Endothelial cell of umbilical vein (primary cell): ENCODE measurements around the gene CCDC32. TPM values are rescaled to one million over a fixed set of nuclear protein-coding genes. Genes with fewer than 3 reads are reported as not detected.

Experiments used
- BruUV-seq: library from RNA; stranded (reverse); fragments of 400-500 nt; replicated peaks from 2 replicates; lab custom pipeline; 2021; lab: Mats Ljungman, UMichigan
- CTCF ChIA-PET: fragments of 300-600, 350-600 bp; sonication (Branson Sonifier 250); formaldehyde crosslinking; loops from one replicate; lab custom pipeline; 2021; ENCODE audit warnings: antibody characterized with exemption, inconsistent platforms; lab: Charles Lee
- POLR2A ChIA-PET: fragments of 300-600, 350-600 bp; sonication (Branson Sonifier 250); formaldehyde crosslinking; loops from one replicate; lab custom pipeline; 2021; ENCODE audit warnings: antibody characterized with exemption, inconsistent platforms; lab: Charles Lee
- DNase-seq: peaks from one replicate; pipeline ENCODE4 v3.0.0-alpha.2; 2011; ENCODE audit warnings: low read depth, low spot score
- FAIRE-seq: peaks from 2 replicates; lab custom pipeline; 2011; peaks lifted over from hg19 to GRCh38; lab: Jason Lieb, UNC
- H2AFZ ChIP-seq: 2 replicates; pipeline ENCODE4 v1.6.0; 2012; ENCODE audit warnings: low read depth, low read length, control low read depth, inconsistent platforms
- H3K27ac ChIP-seq: 2 replicates; pipeline ENCODE4 v1.5.1; 2011; ENCODE audit warnings: low read depth, mild to moderate bottlenecking, control low read depth, low read length, moderate library complexity; ENCODE audit not compliant: insufficient read depth
- H3K27me3 ChIP-seq, 2 experiments: 2 replicates each; pipeline versions ENCODE4 v1.6.0 to v1.6.1; 2011; ENCODE audit warnings: low read length in 2 of 2, mixed read lengths in 1 of 2; ENCODE audit not compliant: control insufficient read depth in 2 of 2, insufficient read depth in 2 of 2
- H3K36me3 ChIP-seq, 2 experiments: 2 replicates in 1 of 2; 3 replicates in 1 of 2; pipeline ENCODE4 v1.5.1; 2011; ENCODE audit warnings: low read length in 2 of 2, mild to moderate bottlenecking in 1 of 2, moderate library complexity in 1 of 2; ENCODE audit not compliant: control insufficient read depth in 2 of 2, insufficient read depth in 2 of 2; ENCODE audit errors: extremely low read depth in 1 of 2
- H3K4me1 ChIP-seq: 3 replicates; pipeline ENCODE4 v1.5.1; 2011; ENCODE audit warnings: mild to moderate bottlenecking, low read length; ENCODE audit not compliant: control insufficient read depth, insufficient read depth; ENCODE audit errors: extremely low read depth
- H3K4me2 ChIP-seq: 2 replicates; pipeline ENCODE4 v1.6.1; 2011; ENCODE audit warnings: low read length, control low read depth, mixed read lengths; ENCODE audit not compliant: insufficient read depth
- H3K4me3 ChIP-seq, 3 experiments: fragments of 200-600 bp in 1 of 3; sonication (generic), shearing (Covaris generic) in 1 of 3; replicated peaks in 1 of 3; 2 replicates each; pipeline ENCODE4 v1.5.1; 2011 to 2016; ENCODE audit warnings: control low read depth in 3 of 3, low read length in 3 of 3, mild to moderate bottlenecking in 2 of 3, inconsistent platforms in 1 of 3, low read depth in 1 of 3, moderate library complexity in 1 of 3; ENCODE audit not compliant: insufficient read depth in 1 of 3
- H3K79me2 ChIP-seq: 2 replicates; pipeline ENCODE4 v1.6.0; 2012; ENCODE audit warnings: low read length, inconsistent platforms; ENCODE audit not compliant: control insufficient read depth, insufficient read depth
- H3K9ac ChIP-seq: replicated peaks from 2 replicates; pipeline ENCODE3; 2011; ENCODE audit warnings: low read length, control low read depth; ENCODE audit not compliant: insufficient read depth; ENCODE audit errors: extremely low read depth
- H3K9me1 ChIP-seq: replicated peaks from 3 replicates; pipeline ENCODE4 v1.6.0; 2011; ENCODE audit warnings: mild to moderate bottlenecking, low read length; ENCODE audit not compliant: control insufficient read depth, insufficient read depth; ENCODE audit errors: extremely low read depth
- H3K9me3 ChIP-seq: replicated peaks from 2 replicates; pipeline ENCODE4 v1.5.1; 2012; ENCODE audit warnings: low read length, inconsistent platforms; ENCODE audit not compliant: control insufficient read depth, insufficient read depth
- H4K20me1 ChIP-seq: replicated peaks from 2 replicates; pipeline ENCODE3; 2011; ENCODE audit warnings: mild to moderate bottlenecking, low read length; ENCODE audit not compliant: control insufficient read depth, insufficient read depth; ENCODE audit errors: extremely low read depth
- EZH2 ChIP-seq: IDR thresholded peaks from 2 replicates; pipeline ENCODE4 v1.6.1; 2012; ENCODE audit warnings: borderline replicate concordance, low read depth, mild to moderate bottlenecking, moderate library complexity, low read length, inconsistent platforms; ENCODE audit not compliant: severe bottlenecking
- FOS ChIP-seq: IDR thresholded peaks from 2 replicates; pipeline ENCODE4 v1.6.1; 2011; ENCODE audit warnings: mild to moderate bottlenecking, low read length, moderate library complexity, borderline replicate concordance; ENCODE audit not compliant: insufficient read depth
- GATA2 ChIP-seq: IDR thresholded peaks from 2 replicates; pipeline ENCODE4 v1.7.0; 2011; ENCODE audit warnings: low read depth, mild to moderate bottlenecking, moderate library complexity, mixed read lengths, low read length; ENCODE audit not compliant: insufficient read length, insufficient read depth
- JUN ChIP-seq: IDR thresholded peaks from 2 replicates; pipeline ENCODE4 v1.6.1; 2011; ENCODE audit warnings: borderline replicate concordance, low read depth; ENCODE audit not compliant: insufficient read length, insufficient read depth
- MYC ChIP-seq: IDR thresholded peaks from one replicate; pipeline ENCODE4 v1.6.1; 2011; ENCODE audit warnings: mild to moderate bottlenecking, low read depth, low read length
- POLR2A ChIP-seq: IDR thresholded peaks from 2 replicates; pipeline ENCODE4 v1.6.1; 2012; ENCODE audit warnings: low read depth, mild to moderate bottlenecking, control low read depth, low read length
- POLR2AphosphoS5 ChIP-seq: IDR thresholded peaks from 2 replicates; pipeline ENCODE4 v1.6.1; 2012; ENCODE audit warnings: low read depth, mild to moderate bottlenecking, control low read depth, low read length, moderate library complexity; ENCODE audit not compliant: insufficient read depth
- dilution Hi-C: fragments of 300-500 bp; cut with MboI; formaldehyde crosslinking; loops from one replicate; pipeline ENCODE4 v1.15.0; 2019; ENCODE audit warnings: low sequenced_read_pairs; ENCODE audit not compliant: extremely low pct_ligation_motif_present
- intact Hi-C: fragments of 100-400 bp; cut with micrococcal nuclease; formaldehyde crosslinking; loops from one replicate; pipeline ENCODE4 v1.10.0; 2022
- polyA plus RNA-seq, 4 experiments: library from polyadenylated mRNA; depleted of rRNA in 3 of 4; stranded (reverse) in 3 of 4; unstranded in 1 of 4; fragments of >200 nt; gene quantifications; 2 replicates each; pipeline versions ENCODE4 v1.2.1 to v1.2.3, GENCODE V29; 2011 to 2012; ENCODE audit warnings: missing spikeins in 1 of 4
- total RNA-seq: library from RNA; stranded (reverse); gene quantifications from 2 replicates; pipeline ENCODE4 v1.2.3, GENCODE V29; 2021
- TF ChIP-seq, protein P1 (sequence below), 2 donors: IDR thresholded peaks; 1 replicate in 1 of 2; 2 replicates in 1 of 2; pipeline ENCODE4 v1.5.1; 2011; ENCODE audit warnings: low read length in 2 of 2, mild to moderate bottlenecking in 2 of 2, moderate library complexity in 2 of 2, control low read depth in 1 of 2, inconsistent platforms in 1 of 2, low read depth in 1 of 2; ENCODE audit not compliant: insufficient read depth in 1 of 2; ENCODE audit errors: extremely low read depth in 1 of 2
- TF ChIP-seq, protein P2 (sequence below): IDR thresholded peaks from 2 replicates; pipeline ENCODE4 v1.6.1; 2011; ENCODE audit not compliant: insufficient read depth, insufficient read length

The CCDC32 gene
- total and polyA plus RNA-seq, 2 donors (not counting 3 experiments of a cell fraction or from before 2014, with no cell fraction given): 22.9 to 24.0 TPM

DNA sequence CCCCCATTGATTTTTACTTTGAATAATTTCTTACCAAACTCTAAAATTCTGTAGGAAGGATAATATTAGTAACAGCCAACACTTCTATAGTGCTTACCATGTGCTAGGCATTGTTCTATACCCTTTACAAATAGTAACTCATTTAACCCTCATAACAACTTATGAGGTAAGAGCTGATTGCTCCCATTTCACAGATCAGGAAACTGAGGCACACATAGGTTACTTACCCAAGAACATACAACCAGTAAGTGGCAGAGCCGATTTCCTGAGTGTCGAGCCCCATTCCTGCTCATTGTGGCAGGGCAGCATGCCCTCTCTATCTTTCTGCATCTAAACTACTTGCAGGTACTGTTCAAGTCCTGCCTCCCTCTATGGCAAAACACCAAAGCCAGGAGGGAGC is 9.0 kb downstream of the CCDC32 start:
- Histone ChIP-seq H3K79me2 (no peaks in the 10 kb centered on the region), H3K4me2 (no peak overlapping the region), H3K36me3 (peaks cover 0 to 3% of the 10 kb centered on the region in 2 experiments), H4K20me1 (no peaks in the 10 kb centered on the region), H3K27ac (no peak overlapping the region), H3K9me3 (no peaks in the 10 kb centered on the region), H2AFZ (no peak overlapping the region), H3K4me1 (no peaks in the 10 kb centered on the region), H3K9me1 (no peaks in the 10 kb centered on the region), H3K27me3 (no peaks in the 10 kb centered on the region), H3K4me3 (no peak overlapping the region), H3K9ac (no peak overlapping the region)
- TF ChIP-seq POLR2A (no peak), MYC (no peak), GATA2 (no peak), POLR2AphosphoS5 (no peak), JUN (no peak), EZH2 (no peak), FOS (no peak)
- TF ChIP-seq, protein P1, sequence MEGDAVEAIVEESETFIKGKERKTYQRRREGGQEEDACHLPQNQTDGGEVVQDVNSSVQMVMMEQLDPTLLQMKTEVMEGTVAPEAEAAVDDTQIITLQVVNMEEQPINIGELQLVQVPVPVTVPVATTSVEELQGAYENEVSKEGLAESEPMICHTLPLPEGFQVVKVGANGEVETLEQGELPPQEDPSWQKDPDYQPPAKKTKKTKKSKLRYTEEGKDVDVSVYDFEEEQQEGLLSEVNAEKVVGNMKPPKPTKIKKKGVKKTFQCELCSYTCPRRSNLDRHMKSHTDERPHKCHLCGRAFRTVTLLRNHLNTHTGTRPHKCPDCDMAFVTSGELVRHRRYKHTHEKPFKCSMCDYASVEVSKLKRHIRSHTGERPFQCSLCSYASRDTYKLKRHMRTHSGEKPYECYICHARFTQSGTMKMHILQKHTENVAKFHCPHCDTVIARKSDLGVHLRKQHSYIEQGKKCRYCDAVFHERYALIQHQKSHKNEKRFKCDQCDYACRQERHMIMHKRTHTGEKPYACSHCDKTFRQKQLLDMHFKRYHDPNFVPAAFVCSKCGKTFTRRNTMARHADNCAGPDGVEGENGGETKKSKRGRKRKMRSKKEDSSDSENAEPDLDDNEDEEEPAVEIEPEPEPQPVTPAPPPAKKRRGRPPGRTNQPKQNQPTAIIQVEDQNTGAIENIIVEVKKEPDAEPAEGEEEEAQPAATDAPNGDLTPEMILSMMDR (IDR thresholded peaks at IDR 0.05; ENCODE audit: extremely low read depth in 1 of 2, insufficient read depth in 1 of 2, low read depth in 1 of 2, low read length in 2 of 2): no peak
- TF ChIP-seq, protein P2, sequence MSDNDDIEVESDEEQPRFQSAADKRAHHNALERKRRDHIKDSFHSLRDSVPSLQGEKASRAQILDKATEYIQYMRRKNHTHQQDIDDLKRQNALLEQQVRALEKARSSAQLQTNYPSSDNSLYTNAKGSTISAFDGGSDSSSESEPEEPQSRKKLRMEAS: no peak
- dilution Hi-C loops: no loop called here
- no peak for DNase-seq
- intact Hi-C loops: no loop called here
- ChIA-PET CTCF (no interaction called here), POLR2A (no interaction called here)
- no TSS peak for BruUV-seq
- no peak for FAIRE-seq
